ENCODE data around the gene SLC19A1.

Gene SLC19A1

GRCh38 chr21:45545236-45545570, 3.0 kb upstream of the SLC19A1 start:
- no peak for DNase-seq (ENCODE audit: low read depth)
- H3K4me3 ChIP-seq (ENCODE audit: control insufficient read depth, low read depth, low read length): no peak overlapping the region
- TF ChIP-seq, protein P1, sequence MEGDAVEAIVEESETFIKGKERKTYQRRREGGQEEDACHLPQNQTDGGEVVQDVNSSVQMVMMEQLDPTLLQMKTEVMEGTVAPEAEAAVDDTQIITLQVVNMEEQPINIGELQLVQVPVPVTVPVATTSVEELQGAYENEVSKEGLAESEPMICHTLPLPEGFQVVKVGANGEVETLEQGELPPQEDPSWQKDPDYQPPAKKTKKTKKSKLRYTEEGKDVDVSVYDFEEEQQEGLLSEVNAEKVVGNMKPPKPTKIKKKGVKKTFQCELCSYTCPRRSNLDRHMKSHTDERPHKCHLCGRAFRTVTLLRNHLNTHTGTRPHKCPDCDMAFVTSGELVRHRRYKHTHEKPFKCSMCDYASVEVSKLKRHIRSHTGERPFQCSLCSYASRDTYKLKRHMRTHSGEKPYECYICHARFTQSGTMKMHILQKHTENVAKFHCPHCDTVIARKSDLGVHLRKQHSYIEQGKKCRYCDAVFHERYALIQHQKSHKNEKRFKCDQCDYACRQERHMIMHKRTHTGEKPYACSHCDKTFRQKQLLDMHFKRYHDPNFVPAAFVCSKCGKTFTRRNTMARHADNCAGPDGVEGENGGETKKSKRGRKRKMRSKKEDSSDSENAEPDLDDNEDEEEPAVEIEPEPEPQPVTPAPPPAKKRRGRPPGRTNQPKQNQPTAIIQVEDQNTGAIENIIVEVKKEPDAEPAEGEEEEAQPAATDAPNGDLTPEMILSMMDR (IDR thresholded peaks at IDR 0.05; ENCODE audit: control insufficient read depth, insufficient read depth, low read depth, low read length, missing control alignments): no peak

GRCh38 chr21:45544449-45545235, 2.4 kb upstream of the SLC19A1 start:
- DNase-seq (ENCODE audit: low read depth): no peak
- TF ChIP-seq, protein P1 (IDR thresholded peaks at IDR 0.05; ENCODE audit: control insufficient read depth, insufficient read depth, low read depth, low read length, missing control alignments): no peak
- no peak overlapping the region for H3K4me3 ChIP-seq (ENCODE audit: control insufficient read depth, low read depth, low read length)

DNA sequence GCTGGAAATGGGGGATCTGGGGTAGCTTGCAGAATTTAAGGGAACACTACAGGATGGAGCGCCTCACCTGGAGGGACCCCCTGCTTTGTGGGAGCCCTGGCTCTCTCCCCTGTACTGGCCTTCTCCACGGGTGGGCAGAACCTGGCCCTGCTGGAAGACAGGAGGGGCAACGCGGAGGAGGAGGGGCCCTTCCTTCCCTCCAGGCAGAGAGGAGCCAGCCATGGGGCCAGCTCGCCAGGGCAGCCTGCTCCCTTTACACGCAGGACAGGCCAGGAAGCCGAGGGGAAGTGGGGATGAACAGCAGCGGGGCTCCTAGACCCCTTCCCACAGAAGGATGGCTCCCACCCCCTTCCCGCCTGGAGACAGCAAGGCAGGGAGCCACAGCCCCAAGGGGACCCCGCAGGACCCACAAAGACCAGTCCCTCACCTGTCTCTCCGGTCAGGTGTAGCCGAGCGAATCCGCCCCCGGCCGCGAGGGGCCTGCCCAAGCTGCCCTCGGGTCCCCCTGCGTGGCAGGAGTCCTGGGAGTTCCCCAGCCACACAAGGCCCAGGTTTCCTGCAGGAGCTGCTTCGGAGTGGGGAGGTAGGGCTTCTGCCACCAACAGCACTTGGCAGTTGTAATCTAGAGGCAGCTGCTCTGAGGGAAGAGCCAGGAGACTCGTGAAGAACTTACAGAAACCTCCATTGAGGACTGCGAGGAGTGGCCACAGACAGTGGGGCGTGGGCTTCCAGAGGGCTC, 1.6 kb upstream of the SLC19A1 start:
- no peak overlapping the region for H3K4me3 ChIP-seq (ENCODE audit: control insufficient read depth, low read depth, low read length)
- TF ChIP-seq, protein P1 (IDR thresholded peaks at IDR 0.05; ENCODE audit: control insufficient read depth, insufficient read depth, low read depth, low read length, missing control alignments): no peak
- no peak for DNase-seq (ENCODE audit: low read depth)

GRCh38 chr21:45543371-45543709, 1.1 kb upstream of the SLC19A1 start:
- no peak for DNase-seq (ENCODE audit: low read depth)
- H3K4me3 ChIP-seq (ENCODE audit: control insufficient read depth, low read depth, low read length): no peak overlapping the region
- TF ChIP-seq, protein P1 (IDR thresholded peaks at IDR 0.05; ENCODE audit: control insufficient read depth, insufficient read depth, low read depth, low read length, missing control alignments): no peak

GRCh38 chr21:45542667-45543370, 579 bp upstream of the SLC19A1 start:
- no peak for DNase-seq (ENCODE audit: low read depth)
- peak overlapping the region; percentile 41 for H3K4me3 ChIP-seq (ENCODE audit: control insufficient read depth, low read depth, low read length)
- TF ChIP-seq, protein P1 (IDR thresholded peaks at IDR 0.05; ENCODE audit: control insufficient read depth, insufficient read depth, low read depth, low read length, missing control alignments): no peak

- DNase-seq (ENCODE audit: low read depth): no peak
- peak overlapping the region; percentile 41 for H3K4me3 ChIP-seq (ENCODE audit: control insufficient read depth, low read depth, low read length)
- TF ChIP-seq, protein P1 (IDR thresholded peaks at IDR 0.05; ENCODE audit: control insufficient read depth, insufficient read depth, low read depth, low read length, missing control alignments): no peak
Observed at GRCh38 chr21:45541221-45542039, 810 bp downstream of the SLC19A1 start.

All from AG09309 (cell line).